Testis (tissue), 3 donors: ENCODE data around the gene ZBTB17. TPM values are rescaled to one million over a fixed set of nuclear protein-coding genes. Genes with fewer than 3 reads are reported as not detected.
"Not testable (repeated sequence)": the region's sequence is repeated elsewhere in the genome, so short reads cannot be mapped to it uniquely, and the experiment has no call there.

Source experiments
- DNase-seq: peaks from one replicate; pipeline ENCODE4 v3.0.0-alpha.2; 2019
- H3K27ac ChIP-seq, 2 donors: fragments of 200-600 bp; sonication (generic); one replicate each; pipeline ENCODE4 v1.5.1; 2019
- H3K27me3 ChIP-seq: fragments of 200-600 bp; sonication (generic); one replicate; pipeline ENCODE4 v1.5.1; 2019
- H3K36me3 ChIP-seq: fragments of 200-600 bp; sonication (generic); one replicate; pipeline ENCODE4 v1.5.1; 2017; ENCODE audit warnings: low read depth; ENCODE audit errors: missing control alignments
- H3K4me1 ChIP-seq: fragments of 200-600 bp; sonication (generic); one replicate; pipeline ENCODE4 v1.5.1; 2019
- H3K4me3 ChIP-seq, 2 donors: fragments of 200-600 bp; sonication (generic); one replicate each; pipeline ENCODE4 v1.5.1; 2017 to 2019
- H3K9me3 ChIP-seq: fragments of 200-600 bp; sonication (generic); one replicate; pipeline ENCODE4 v1.5.1; 2017
- POLR2A ChIP-seq: fragments of 450-650 bp; IDR thresholded peaks from one replicate; pipeline ENCODE4 v1.6.1; 2017; ENCODE audit warnings: antibody characterized with exemption, mild to moderate bottlenecking, moderate library complexity
- WGBS, 2 donors: methylation state at CpG; one replicate each; pipeline ENCODE4 v1.1.5; 2018; 5-methylcytosine and 5-hydroxymethylcytosine counted together
- intact Hi-C: fragments of 100-400 bp; cut with DNase I; formaldehyde crosslinking; loops from one replicate; pipeline ENCODE4 v1.15.1; 2023; ENCODE audit warnings: low total_unique reads
- polyA plus RNA-seq: library from polyadenylated mRNA; stranded (reverse); fragments of 350-450 nt; fragmentation: Illumina TruSeq; extraction: RNeasy Lipid Tissue Mini Kit (QIAGEN cat#74804); gene quantifications from one replicate; pipeline ENCODE4 v1.2.3, GENCODE V29; 2014; ENCODE audit warnings: low read depth, low replicate concordance; ENCODE audit not compliant: insufficient read depth
- total RNA-seq, 2 donors: library from RNA; depleted of rRNA; stranded (reverse); fragments of >200 nt; gene quantifications; one replicate each; pipeline ENCODE4 v1.2.3, GENCODE V29; 2016
- TF ChIP-seq, protein P1 (sequence below), 3 experiments: fragments of 450-650 bp in 2 of 3; fragments of 200-600 bp in 1 of 3; sonication (generic) in 1 of 3; IDR thresholded peaks; one replicate each; pipeline ENCODE4 v1.5.1; 2016 to 2019; ENCODE audit warnings: antibody characterized with exemption in 3 of 3, mild to moderate bottlenecking in 2 of 3, moderate library complexity in 1 of 3

ZBTB17 gene
- total and polyA plus RNA-seq, 3 donors from 2014 or later, result 53.6 to 65.8 (median 60.2) TPM

DNA sequence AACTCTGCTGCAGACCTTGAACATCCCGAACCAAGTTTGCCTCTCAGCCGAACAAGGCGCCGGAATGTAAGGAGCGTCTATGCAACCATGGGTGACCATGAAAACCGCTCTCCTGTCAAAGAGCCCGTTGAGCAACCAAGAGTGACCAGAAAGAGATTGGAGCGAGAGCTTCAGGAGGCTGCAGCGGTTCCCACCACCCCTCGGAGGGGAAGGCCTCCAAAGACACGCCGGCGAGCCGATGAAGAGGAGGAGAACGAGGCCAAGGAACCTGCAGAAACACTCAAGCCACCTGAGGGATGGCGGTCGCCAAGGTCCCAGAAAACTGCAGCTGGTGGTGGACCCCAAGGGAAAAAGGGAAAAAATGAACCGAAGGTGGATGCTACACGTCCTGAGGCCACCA, 44.0 kb downstream of the ZBTB17 start:
- TF ChIP-seq, protein P1, sequence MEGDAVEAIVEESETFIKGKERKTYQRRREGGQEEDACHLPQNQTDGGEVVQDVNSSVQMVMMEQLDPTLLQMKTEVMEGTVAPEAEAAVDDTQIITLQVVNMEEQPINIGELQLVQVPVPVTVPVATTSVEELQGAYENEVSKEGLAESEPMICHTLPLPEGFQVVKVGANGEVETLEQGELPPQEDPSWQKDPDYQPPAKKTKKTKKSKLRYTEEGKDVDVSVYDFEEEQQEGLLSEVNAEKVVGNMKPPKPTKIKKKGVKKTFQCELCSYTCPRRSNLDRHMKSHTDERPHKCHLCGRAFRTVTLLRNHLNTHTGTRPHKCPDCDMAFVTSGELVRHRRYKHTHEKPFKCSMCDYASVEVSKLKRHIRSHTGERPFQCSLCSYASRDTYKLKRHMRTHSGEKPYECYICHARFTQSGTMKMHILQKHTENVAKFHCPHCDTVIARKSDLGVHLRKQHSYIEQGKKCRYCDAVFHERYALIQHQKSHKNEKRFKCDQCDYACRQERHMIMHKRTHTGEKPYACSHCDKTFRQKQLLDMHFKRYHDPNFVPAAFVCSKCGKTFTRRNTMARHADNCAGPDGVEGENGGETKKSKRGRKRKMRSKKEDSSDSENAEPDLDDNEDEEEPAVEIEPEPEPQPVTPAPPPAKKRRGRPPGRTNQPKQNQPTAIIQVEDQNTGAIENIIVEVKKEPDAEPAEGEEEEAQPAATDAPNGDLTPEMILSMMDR (IDR thresholded peaks at IDR 0.05), result no peak
- no peak for TF ChIP-seq POLR2A
- no peak for DNase-seq
- Histone ChIP-seq H3K36me3 (no peaks in the 10 kb centered on the region), H3K27ac (no peak overlapping the region), H3K27me3 (no peaks in the 10 kb centered on the region), H3K9me3 (no peaks in the 10 kb centered on the region), H3K4me1 (no peaks in the 10 kb centered on the region), H3K4me3 (no peak overlapping the region)
- 96 to 97% methylated on average over 19 of the region's 19 CpGs for WGBS, 2 donors
- intact Hi-C loops, result no loop called here

DNA sequence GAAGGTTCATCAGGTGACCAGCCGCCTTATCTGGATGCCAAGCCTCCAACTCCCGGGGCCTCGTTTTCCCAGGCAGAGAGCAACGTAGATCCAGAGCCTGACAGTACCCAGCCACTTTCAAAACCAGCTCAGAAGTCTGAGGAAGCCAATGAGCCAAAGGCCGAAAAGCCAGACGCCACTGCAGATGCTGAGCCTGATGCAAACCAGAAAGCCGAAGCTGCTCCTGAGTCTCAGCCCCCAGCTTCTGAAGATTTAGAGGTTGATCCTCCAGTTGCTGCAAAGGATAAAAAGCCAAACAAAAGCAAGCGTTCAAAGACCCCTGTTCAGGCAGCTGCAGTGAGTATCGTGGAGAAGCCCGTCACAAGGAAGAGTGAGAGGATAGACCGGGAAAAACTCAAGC, 44.5 kb downstream of the ZBTB17 start:
- WGBS, 2 donors, result 96% methylated on average over 10 to 11 of the region's 11 CpGs

DNA sequence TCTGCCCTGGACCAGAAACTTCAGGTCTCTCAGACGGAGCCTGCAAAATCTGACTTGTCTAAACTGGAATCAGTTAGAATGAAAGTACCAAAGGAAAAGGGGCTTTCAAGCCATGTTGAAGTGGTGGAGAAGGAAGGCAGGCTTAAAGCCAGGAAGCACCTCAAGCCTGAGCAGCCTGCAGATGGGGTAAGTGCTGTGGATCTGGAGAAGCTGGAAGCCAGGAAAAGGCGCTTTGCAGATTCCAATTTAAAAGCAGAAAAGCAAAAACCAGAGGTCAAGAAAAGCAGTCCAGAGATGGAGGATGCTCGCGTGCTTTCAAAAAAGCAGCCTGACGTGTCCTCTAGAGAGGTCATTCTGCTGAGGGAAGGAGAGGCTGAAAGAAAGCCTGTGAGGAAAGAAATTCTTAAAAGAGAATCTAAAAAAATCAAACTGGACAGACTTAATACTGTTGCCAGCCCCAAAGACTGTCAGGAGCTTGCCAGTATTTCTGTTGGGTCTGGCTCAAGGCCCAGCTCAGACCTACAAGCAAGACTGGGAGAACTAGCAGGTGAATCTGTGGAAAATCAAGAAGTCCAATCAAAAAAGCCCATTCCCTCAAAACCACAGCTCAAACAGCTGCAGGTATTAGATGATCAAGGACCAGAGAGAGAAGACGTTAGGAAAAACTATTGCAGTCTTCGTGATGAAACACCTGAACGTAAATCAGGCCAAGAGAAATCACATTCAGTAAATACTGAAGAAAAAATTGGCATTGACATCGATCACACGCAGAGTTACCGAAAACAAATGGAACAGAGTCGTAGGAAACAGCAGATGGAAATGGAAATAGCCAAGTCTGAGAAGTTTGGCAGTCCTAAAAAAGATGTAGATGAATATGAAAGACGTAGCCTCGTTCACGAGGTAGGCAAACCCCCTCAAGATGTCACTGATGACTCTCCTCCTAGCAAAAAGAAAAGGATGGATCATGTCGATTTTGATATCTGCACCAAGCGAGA, 46.6 kb downstream of the ZBTB17 start:
- intact Hi-C loops, result no loop called here
- no peak for DNase-seq
- Histone ChIP-seq H3K27me3 (no peaks in the 10 kb centered on the region), H3K36me3 (no peaks in the 10 kb centered on the region), H3K4me1 (no peaks in the 10 kb centered on the region), H3K27ac (no peak overlapping the region), H3K4me3 (no peak overlapping the region), H3K9me3 (no peaks in the 10 kb centered on the region)
- TF ChIP-seq, protein P1 (IDR thresholded peaks at IDR 0.05), result no peak
- TF ChIP-seq POLR2A, result no peak
- WGBS, 2 donors, result 92 to 93% methylated on average over 17 of the region's 17 CpGs

More for the DNA sequence above, 44.5 kb downstream of the ZBTB17 start:
- TF ChIP-seq, protein P1 (IDR thresholded peaks at IDR 0.05), result no peak
- no peak for TF ChIP-seq POLR2A
- Histone ChIP-seq H3K27me3 (no peaks in the 10 kb centered on the region), H3K36me3 (no peaks in the 10 kb centered on the region), H3K4me3 (no peak overlapping the region), H3K4me1 (no peaks in the 10 kb centered on the region), H3K9me3 (no peaks in the 10 kb centered on the region), H3K27ac (no peak overlapping the region)
- intact Hi-C loops, result no loop called here
- no peak for DNase-seq

DNA sequence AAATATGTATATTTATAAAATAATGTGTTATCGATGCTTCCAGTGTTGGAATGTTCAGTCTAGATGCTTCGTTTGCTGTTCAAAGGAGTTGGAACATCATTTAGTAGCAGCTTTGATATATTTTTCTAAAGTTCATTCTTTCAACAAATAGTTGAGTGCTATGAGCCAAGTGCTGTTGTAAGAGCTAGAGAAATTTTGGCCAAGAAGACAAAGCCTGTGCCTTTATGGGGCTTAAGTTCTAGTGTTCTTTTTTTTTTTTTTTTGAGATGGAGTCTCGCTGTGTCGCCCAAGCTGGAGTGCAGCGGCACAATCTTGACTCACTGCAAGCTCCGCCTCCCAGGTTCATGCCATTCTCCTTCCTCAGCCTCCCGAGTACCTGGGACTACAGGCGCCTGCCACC, 49.5 kb downstream of the ZBTB17 start:
- H3K27ac ChIP-seq, H3K36me3 ChIP-seq, intact Hi-C loops, H3K4me3 ChIP-seq, DNase-seq, H3K27me3 ChIP-seq, H3K9me3 ChIP-seq, H3K4me1 ChIP-seq: not testable (repeated sequence)
- WGBS, 2 donors, result 85 to 93% methylated on average over 8 of the region's 8 CpGs

DNA sequence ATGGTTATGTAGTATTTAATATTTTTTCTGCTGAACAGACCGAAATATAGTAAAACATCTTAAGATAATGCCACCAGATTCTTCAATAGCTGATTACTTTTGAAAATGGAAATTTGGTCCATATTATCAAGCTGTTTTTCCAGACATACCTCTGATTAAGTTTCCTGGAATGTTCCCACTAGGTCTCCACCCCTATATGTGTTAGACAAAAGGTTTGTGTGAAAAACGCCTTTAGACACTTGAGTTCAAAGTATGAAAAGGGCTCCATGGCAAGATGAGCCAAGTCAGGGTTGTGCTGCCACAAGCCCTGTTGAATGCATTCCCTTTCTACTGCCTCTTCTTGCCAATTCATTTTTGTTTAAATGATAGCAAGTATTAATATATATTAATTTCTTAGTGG, 52.7 kb downstream of the ZBTB17 start:
- intact Hi-C loops, result no loop called here
- H3K27me3 ChIP-seq, result no peaks in the 10 kb centered on the region
- H3K9me3 ChIP-seq, result no peaks in the 10 kb centered on the region
- no peak for TF ChIP-seq POLR2A
- TF ChIP-seq, protein P1 (IDR thresholded peaks at IDR 0.05), result no peak
- H3K4me3 ChIP-seq, result no peak overlapping the region
- no peaks in the 10 kb centered on the region for H3K4me1 ChIP-seq
- no peak overlapping the region for H3K27ac ChIP-seq
- no peaks in the 10 kb centered on the region for H3K36me3 ChIP-seq
- WGBS, 2 donors, result 90 to 91% methylated on average over 2 of the region's 2 CpGs
- DNase-seq, result no peak
